Activated B cell treated with CpG ODN at 0.5 μM for 24 hours (primary cell): ENCODE data around the gene CD84. TPM values are rescaled to one million over a fixed set of nuclear protein-coding genes. Genes with fewer than 3 reads are reported as not detected.

ENCODE experiments used
- ATAC-seq: fragments of 200-7000 bp; cut with Tn5 transposase; one replicate; pipeline ENCODE4 v1.10.0; 2021; ENCODE audit warnings: low read depth, mild to moderate bottlenecking, moderate library complexity
- CTCF ChIA-PET: fragments of 350-600 bp; sonication (Branson Sonifier 250); formaldehyde crosslinking; loops from one replicate; lab custom pipeline; 2021; ENCODE audit warnings: antibody characterized with exemption; lab: Charles Lee
- POLR2A ChIA-PET: fragments of 350-600 bp; sonication (Branson Sonifier 250); formaldehyde crosslinking; loops from one replicate; lab custom pipeline; 2021; ENCODE audit warnings: antibody characterized with exemption; lab: Charles Lee
- DNase-seq: peaks from one replicate; pipeline ENCODE4 v3.0.0; 2022
- H3K27ac Mint-ChIP-seq: one replicate; pipeline ENCODE4 v1.8.0; 2020; ENCODE audit warnings: mixed read lengths
- H3K27me3 Mint-ChIP-seq: one replicate; pipeline ENCODE4 v1.8.0; 2021; ENCODE audit warnings: mixed read lengths
- H3K36me3 Mint-ChIP-seq: one replicate; pipeline ENCODE4 v1.8.0; 2021; ENCODE audit warnings: low read depth, mixed read lengths
- H3K4me1 Mint-ChIP-seq: one replicate; pipeline ENCODE4 v1.8.0; 2021; ENCODE audit warnings: mixed read lengths
- H3K4me3 Mint-ChIP-seq: one replicate; pipeline ENCODE4 v1.8.0; 2020; ENCODE audit warnings: mild to moderate bottlenecking, mixed read lengths
- H3K9me3 Mint-ChIP-seq: one replicate; pipeline ENCODE4 v1.8.0; 2020; ENCODE audit warnings: mixed read lengths
- intact Hi-C: fragments of 100-400 bp; cut with micrococcal nuclease; formaldehyde crosslinking; loops from one replicate; pipeline ENCODE4 v1.15.1; 2024
- total RNA-seq: library from RNA; stranded (reverse); gene quantifications from 2 replicates; pipeline ENCODE4 v1.2.3, GENCODE V29; 2022
- TF ChIP-seq, protein P1 (sequence below): fragments of 200-600 bp; IDR thresholded peaks from one replicate; pipeline ENCODE4 v1.8.0; 2022; ENCODE audit warnings: antibody characterized with exemption, mild to moderate bottlenecking

CD84 gene
- total RNA-seq, 1 donor from 2014 or later: 65.5 TPM

DNA sequence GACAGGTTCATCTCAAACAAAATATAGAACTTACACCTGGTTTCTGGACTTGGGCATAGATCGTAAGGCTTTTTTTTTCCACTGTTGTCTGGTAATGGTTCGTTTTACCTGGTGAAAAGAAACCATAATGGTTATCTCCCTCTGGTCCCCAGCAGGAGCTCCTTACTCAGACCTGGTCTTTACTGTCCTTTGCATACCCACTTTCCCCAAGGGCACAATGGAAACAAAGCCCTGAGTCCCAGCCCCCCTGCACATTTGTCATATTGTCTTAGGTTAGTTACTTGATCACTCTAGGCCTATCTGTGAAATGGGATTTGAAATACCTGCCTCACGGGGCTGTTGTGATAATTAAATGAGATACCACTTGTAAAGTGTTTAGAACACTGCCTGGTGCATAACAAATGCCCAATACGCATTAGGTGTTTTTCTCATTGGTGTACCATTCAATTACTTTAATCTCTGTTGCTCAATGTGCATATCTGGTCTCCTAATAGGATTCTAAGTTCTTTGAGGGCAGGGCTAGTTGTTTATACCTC lies 40.5 kb upstream of the CD84 start:
- peaks cover 65% of the 10 kb centered on the region for H3K4me1 Mint-ChIP-seq
- H3K4me3 Mint-ChIP-seq: no peak overlapping the region
- TF ChIP-seq, protein P1, sequence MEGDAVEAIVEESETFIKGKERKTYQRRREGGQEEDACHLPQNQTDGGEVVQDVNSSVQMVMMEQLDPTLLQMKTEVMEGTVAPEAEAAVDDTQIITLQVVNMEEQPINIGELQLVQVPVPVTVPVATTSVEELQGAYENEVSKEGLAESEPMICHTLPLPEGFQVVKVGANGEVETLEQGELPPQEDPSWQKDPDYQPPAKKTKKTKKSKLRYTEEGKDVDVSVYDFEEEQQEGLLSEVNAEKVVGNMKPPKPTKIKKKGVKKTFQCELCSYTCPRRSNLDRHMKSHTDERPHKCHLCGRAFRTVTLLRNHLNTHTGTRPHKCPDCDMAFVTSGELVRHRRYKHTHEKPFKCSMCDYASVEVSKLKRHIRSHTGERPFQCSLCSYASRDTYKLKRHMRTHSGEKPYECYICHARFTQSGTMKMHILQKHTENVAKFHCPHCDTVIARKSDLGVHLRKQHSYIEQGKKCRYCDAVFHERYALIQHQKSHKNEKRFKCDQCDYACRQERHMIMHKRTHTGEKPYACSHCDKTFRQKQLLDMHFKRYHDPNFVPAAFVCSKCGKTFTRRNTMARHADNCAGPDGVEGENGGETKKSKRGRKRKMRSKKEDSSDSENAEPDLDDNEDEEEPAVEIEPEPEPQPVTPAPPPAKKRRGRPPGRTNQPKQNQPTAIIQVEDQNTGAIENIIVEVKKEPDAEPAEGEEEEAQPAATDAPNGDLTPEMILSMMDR: no peak
- peaks cover 5% of the 10 kb centered on the region for H3K9me3 Mint-ChIP-seq
- peaks cover 89% of the 10 kb centered on the region for H3K36me3 Mint-ChIP-seq
- ChIA-PET CTCF (interaction anchor here (1.0 to 6.8 kb wide), 12 partner anchors 9 to 332 kb away, joined by 3 to 60 read pairs (median 6); partner anchors contain the start of gene SLAMF1), POLR2A (interaction anchor here (1.0 to 10.1 kb wide), 4 partner anchors 22 to 191 kb away, joined by 3 to 60 read pairs (median 4); partner anchors contain the start of gene CD84)
- intact Hi-C loops: loop anchor here (5.0 to 10.0 kb wide), 2 partner anchors 147 to 1605 kb away; no protein-coding TSS in a partner anchor
- H3K27ac Mint-ChIP-seq: peak overlapping the region; percentile 26
- ATAC-seq (no peak), DNase-seq (no peak)
- H3K27me3 Mint-ChIP-seq: no peaks in the 10 kb centered on the region

GRCh38 chr1:160618763-160619274 lies 39.5 kb upstream of the CD84 start:
- Mint-ChIP-seq H3K27ac (peak overlapping the region; percentile 5), H3K4me3 (no peak overlapping the region), H3K4me1 (peaks cover 58% of the 10 kb centered on the region), H3K36me3 (peaks cover 88% of the 10 kb centered on the region), H3K27me3 (no peaks in the 10 kb centered on the region), H3K9me3 (peaks cover 5% of the 10 kb centered on the region)
- ChIA-PET CTCF (interaction anchor here (0.8 to 6.8 kb wide), 15 partner anchors 8 to 333 kb away, joined by 3 to 60 read pairs (median 5); partner anchors contain the start of gene SLAMF1), POLR2A (interaction anchor here (0.7 to 10.1 kb wide), 6 partner anchors 28 to 190 kb away, joined by 3 to 60 read pairs (median 6); partner anchors contain the start of genes CD84 and SLAMF1)
- ATAC-seq: no peak
- intact Hi-C loops: loop anchor here (1.0 kb wide), 1 partner anchor 56 kb away; no protein-coding TSS in a partner anchor
- TF ChIP-seq, protein P1: no peak
- no peak for DNase-seq

GRCh38 chr1:160618327-160618726 lies 39.0 kb upstream of the CD84 start:
- ChIA-PET CTCF (interaction anchor here (0.8 to 6.8 kb wide), 11 partner anchors 8 to 372 kb away, joined by 3 to 60 read pairs (median 5); partner anchors contain the start of gene SLAMF1), POLR2A (interaction anchor here (1.3 to 10.1 kb wide), 3 partner anchors 29 to 56 kb away, joined by 6 to 60 read pairs (median 7); partner anchors contain the start of gene SLAMF1)
- Mint-ChIP-seq H3K36me3 (peaks cover 88% of the 10 kb centered on the region), H3K4me1 (peaks cover 54% of the 10 kb centered on the region), H3K9me3 (peaks cover 5% of the 10 kb centered on the region), H3K4me3 (no peak overlapping the region), H3K27me3 (no peaks in the 10 kb centered on the region), H3K27ac (no peak overlapping the region)
- intact Hi-C loops: loop anchor here (1.0 kb wide), 1 partner anchor 57 kb away; no protein-coding TSS in a partner anchor
- ATAC-seq (no peak), DNase-seq (no peak)
- TF ChIP-seq, protein P1: no peak

DNA sequence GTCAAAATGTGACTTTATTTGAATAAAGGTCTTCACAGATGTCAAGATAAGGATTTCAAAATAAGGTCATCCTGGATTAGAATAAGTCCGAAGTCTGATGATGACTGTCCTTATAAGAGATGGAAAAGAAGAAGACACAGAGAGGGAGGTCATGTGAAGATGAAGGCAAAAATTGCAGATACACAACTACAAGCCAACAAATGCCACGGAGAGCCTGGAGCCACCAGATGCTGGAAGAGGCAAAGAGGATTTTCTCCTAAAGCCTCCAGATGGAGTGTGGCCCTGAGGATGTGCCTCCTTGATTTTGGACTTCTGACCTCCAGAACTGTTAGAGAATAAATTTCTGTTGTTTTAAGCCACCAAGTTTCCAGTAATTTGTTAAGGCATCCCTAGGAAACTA lies 36.4 kb upstream of the CD84 start:
- no peak overlapping the region for H3K4me3 Mint-ChIP-seq
- CTCF ChIA-PET: no interaction called here
- POLR2A ChIA-PET: no interaction called here
- H3K9me3 Mint-ChIP-seq: peaks cover 5% of the 10 kb centered on the region
- no peak for DNase-seq
- no peaks in the 10 kb centered on the region for H3K27me3 Mint-ChIP-seq
- H3K36me3 Mint-ChIP-seq: peaks cover 89% of the 10 kb centered on the region
- intact Hi-C loops: no loop called here
- no peak overlapping the region for H3K27ac Mint-ChIP-seq
- peaks cover 30% of the 10 kb centered on the region for H3K4me1 Mint-ChIP-seq
- TF ChIP-seq, protein P1: no peak
- ATAC-seq: no peak

- peaks cover 92% of the 10 kb centered on the region for H3K36me3 Mint-ChIP-seq
- peaks cover 21% of the 10 kb centered on the region for H3K4me1 Mint-ChIP-seq
- no peak overlapping the region for H3K4me3 Mint-ChIP-seq
- no peaks in the 10 kb centered on the region for H3K27me3 Mint-ChIP-seq
- DNase-seq (no peak), ATAC-seq (no peak)
- POLR2A ChIA-PET: no interaction called here
- H3K27ac Mint-ChIP-seq: no peak overlapping the region
- CTCF ChIA-PET: no interaction called here
- peaks cover 5% of the 10 kb centered on the region for H3K9me3 Mint-ChIP-seq
- TF ChIP-seq, protein P1: no peak
- intact Hi-C loops: no loop called here
These were observed 35.1 kb upstream of the CD84 start for GRCh38 chr1:160614410-160614809.
